ENCODE measurements around the gene AK9.
"Not testable (repeated sequence)": the region's sequence is repeated elsewhere in the genome, so short reads cannot be mapped to it uniquely, and the experiment has no call there.

The AK9 gene

GRCh38 chr6:109695468-109695867 lies 4.5 kb upstream of the AK9 start:
- DNase-seq (ENCODE audit: low read depth): no peak

- no peak for DNase-seq (ENCODE audit: low read depth)
Measured at GRCh38 chr6:109693111-109693510, 2.1 kb upstream of the AK9 start.

DNA sequence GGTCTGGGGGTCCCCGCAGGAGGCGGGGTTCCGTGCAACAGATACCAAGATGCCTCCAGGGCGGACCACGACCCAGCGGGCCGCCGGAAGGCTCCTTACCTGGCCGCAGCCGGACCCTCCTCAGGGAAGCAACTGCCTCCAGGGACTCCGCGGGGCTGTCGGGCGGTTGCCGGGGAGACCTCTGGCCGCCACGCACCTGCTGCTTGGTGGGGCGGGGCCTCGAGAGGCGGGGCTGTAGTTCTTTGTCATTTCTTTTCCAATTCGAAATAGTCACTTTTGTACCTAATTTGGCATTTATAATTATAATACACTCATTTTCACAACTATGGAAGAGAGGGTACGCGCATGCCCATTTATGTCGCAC lies 647 bp downstream of the AK9 start:
- peak; percentile 58 for DNase-seq (ENCODE audit: low read depth)

- no peak for DNase-seq (ENCODE audit: low read depth)
Measured at GRCh38 chr6:109687271-109687761, 3.7 kb downstream of the AK9 start.

- no peak for DNase-seq (ENCODE audit: low read depth)
Measured at GRCh38 chr6:109686566-109687265, 4.3 kb downstream of the AK9 start.

DNA sequence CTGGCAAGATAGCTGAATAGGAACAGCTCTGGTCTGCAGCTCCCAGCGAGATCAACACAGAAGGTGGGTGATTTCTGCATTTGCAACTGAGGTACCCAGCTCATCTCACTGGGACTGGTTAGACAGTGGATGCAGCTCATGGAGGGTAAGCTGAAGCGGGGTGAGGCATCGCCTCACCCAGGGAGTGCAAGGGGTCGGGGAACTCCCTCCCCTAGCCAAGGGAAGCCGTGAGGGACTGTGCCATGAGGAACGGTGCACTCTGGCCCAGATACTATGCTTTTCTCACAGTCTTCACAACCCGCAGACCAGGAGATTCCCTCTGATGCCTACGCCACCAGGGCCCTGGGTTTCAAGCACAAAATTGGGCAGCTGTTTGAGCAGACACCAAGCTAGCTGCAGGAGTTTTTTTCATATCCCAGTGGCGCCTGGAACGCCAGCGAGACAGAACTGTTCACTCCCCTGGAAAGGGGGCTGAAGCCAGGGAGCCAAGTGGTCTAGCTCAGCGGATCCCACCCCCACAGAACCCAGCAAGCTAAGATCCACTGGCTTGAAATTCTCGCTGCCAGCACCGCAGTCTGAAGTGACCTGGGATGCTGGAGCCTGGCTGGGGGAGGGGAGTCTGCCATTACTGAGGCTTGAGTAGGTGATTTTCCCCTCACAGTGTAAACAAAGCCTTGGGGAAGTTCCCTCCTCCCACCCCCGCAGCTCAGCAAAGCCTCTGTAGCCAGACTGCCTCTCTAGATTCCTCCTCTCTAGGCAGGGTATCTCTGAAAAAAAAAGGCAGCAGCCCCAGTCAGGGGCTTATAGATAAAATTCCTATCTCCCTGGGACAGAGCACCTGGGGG lies 12.1 kb downstream of the AK9 start:
- DNase-seq (ENCODE audit: low read depth): not testable (repeated sequence)

DNA sequence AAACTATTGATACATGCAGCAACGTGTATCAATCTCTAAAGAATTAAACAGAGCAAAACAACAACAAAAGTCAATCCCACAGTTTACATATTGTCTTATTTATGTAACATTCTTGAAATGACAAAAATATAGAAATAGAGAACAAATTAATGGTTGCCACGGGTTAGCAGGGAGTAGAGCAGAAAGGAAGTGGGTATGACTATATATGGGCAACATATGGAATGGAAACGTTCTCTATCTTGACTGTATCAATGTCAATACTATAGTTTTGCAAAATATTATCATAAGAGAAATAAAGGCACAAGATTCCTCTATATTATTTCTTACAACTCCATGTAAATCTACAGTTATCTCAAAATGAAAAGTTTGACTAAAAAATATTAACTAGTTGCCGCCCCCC lies 12.8 kb downstream of the AK9 start:
- no peak for DNase-seq (ENCODE audit: low read depth)

DNA sequence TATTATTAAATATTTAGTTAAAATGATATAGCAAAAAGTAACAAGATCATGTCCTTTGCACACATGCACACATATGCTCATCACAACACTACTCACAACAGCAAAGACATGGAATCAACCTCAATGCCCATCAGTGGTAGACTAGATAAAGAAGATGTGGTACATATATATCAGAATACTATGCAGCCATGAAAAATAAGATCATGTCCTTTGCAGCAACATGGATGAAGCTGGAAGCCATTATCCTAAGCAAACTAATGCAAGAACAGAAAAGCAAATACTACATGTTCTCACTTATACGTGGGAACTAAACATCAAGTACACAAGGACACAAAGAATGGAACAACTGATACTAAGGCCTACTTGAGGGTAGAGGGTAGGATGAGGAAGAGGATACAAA lies 14.3 kb downstream of the AK9 start:
- DNase-seq (ENCODE audit: low read depth): no peak

GRCh38 chr6:109672839-109673238 lies 18.2 kb downstream of the AK9 start:
- no peak for DNase-seq (ENCODE audit: low read depth)

- no peak for DNase-seq (ENCODE audit: low read depth)
Measured at GRCh38 chr6:109672175-109672574, 18.8 kb downstream of the AK9 start.

DNA sequence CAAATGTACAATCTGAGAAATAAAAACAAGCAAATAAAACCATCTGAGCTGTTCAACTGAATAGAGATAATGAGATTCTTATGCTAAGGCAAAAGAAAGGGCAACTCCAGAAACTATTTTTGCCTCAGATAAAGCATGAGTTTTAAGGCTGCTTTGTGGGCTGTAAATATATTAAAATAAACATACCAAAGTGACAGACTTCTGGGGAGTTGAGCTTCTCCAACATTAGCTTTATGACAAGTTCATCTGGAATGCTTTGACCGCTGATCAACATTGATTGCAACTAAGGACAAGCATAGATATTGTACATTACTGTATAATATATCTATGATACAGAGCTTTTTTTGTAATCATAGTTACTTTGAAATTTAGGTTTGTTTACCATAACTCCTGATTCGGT lies 19.3 kb downstream of the AK9 start:
- DNase-seq (ENCODE audit: low read depth): no peak

- DNase-seq (ENCODE audit: low read depth): no peak
Measured at GRCh38 chr6:109669811-109670210, 21.2 kb downstream of the AK9 start.

DNA sequence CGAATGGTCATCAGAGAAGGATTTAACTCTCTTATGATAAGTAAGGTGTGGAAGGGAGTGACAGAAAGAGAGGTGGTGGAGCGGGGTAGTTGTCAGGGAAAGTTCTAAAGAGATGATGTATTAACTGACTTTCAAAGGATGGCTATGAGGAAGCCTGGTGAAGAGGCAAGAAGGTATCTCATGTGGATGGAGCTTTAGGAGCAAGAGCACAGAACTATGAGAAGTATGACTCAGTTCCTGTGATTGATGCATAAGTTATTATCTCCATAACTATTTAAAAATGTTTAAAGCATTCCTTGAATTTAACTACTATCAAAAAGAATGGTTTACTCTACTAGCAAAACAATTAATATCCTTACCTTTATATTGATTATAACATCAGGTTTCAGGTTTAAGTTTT lies 28.8 kb downstream of the AK9 start:
- no peak for DNase-seq (ENCODE audit: low read depth)

DNA sequence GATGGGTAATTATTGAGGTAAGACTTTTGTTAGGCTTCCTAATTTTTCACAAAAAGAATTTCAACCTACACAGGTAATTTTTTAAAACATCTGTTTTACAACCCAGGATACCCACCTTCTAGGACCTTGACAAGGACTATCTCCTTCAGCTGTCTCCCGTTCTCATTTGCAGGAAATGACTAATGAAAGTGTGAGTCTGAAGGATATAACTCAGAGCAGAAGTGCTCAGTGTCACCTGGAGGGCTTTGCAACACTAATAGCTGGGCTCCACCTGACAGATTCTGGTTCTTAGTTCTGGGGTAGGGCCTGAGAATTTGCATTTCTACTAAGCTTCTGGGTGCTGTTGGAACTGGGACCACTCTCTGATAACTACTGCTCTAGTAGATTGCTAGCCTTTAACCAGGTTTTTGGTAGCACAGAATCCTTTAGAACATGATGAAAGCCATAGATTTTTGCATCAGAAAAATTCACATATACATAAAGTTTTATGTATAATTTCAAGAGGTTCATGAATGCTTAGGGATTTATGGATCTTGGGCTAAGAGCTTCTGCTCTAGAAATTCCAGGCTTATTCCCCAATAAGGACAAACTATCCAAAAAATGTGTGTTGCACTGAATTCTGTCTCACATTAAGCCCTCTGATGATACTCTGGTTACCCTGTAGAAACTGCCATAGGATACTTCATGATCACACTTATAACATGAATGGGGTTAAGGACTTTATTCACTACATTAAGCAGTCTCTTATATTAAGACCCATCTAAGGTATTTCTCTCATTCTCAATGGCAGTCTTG lies 30.3 kb downstream of the AK9 start:
- no peak for DNase-seq (ENCODE audit: low read depth)

DNA sequence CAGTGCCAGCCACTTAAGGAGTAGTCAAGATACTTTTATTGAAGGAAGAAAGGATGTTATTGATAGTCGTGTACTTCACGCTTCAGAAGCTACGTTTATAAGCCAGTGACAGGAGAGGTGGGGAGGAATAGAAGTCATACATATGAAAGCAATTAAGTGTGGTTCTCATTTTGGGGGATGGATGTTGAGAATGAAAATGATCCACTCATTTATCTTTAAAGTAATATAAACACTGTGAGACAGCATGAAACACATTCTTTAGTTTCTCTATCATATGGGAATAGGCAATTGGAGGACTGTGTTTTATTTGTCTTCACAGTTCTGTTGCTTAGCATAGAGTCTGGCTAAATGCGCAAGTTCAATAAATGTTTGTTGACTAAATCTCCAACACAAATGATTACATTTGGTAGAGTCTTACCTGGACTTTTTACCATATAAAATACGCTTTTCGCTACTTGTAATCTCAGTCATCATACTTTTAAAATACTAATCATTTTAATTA lies 35.2 kb downstream of the AK9 start:
- DNase-seq (ENCODE audit: low read depth): no peak

DNA sequence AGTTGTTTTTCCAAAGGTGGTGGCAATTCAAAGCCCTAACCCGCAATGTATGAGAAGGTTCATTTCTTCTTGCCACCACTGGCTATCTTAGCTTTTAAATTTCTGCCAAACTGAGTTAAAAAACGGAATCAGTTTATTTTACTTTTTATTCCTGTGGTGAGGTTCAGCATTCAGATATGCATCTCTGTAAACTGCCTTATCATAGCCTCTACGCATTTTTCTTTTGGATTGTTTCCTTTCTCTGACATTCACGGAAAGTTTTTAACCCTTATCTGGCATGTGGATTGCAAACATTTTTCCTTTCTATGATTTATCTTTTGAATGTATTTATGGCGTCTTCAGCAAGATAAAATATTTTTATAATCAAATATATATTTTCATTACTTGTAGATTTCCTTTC lies 37.7 kb downstream of the AK9 start:
- DNase-seq (ENCODE audit: low read depth): no peak

GRCh38 chr6:109644131-109644530 lies 46.9 kb downstream of the AK9 start:
- DNase-seq (ENCODE audit: low read depth): no peak

DNA sequence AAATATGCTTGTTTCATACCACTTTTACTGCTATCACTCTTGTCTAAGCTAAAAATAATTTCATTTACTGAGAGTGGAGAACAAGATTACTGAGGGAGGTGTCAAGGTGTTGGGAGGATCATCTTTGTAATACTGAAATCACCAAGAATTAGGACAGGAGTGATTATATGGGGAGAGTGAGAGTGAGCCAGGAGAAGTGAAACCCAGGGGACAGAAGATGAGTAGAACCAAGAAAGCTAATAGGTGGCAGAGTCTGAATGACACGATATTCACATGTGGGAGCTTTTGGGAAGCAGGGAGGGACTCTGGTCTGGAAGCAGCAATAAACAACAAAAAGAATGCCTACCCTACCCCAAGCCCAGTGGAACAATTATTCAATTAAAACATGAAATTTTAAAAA lies 58.6 kb downstream of the AK9 start:
- DNase-seq (ENCODE audit: low read depth): no peak

GRCh38 chr6:109631403-109631802 lies 59.6 kb downstream of the AK9 start:
- no peak for DNase-seq (ENCODE audit: low read depth)

GRCh38 chr6:109628158-109629000 lies 62.6 kb downstream of the AK9 start:
- DNase-seq (ENCODE audit: low read depth): no peak

GRCh38 chr6:109626311-109626710 lies 64.7 kb downstream of the AK9 start:
- no peak for DNase-seq (ENCODE audit: low read depth)

GRCh38 chr6:109625199-109625598 lies 65.8 kb downstream of the AK9 start:
- no peak for DNase-seq (ENCODE audit: low read depth)
